RPMI7951 (cell line): ENCODE measurements around the gene CIDEB. TPM values are rescaled to one million over a fixed set of nuclear protein-coding genes. Genes with fewer than 3 reads are reported as not detected.
"Not testable (repeated sequence)": the region's sequence is repeated elsewhere in the genome, so short reads cannot be mapped to it uniquely, and the experiment has no call there.

Experiments used
- DNase-seq: peaks from one replicate; pipeline ENCODE4 v3.0.0-alpha.2; 2012; ENCODE audit warnings: low read depth
- total RNA-seq: library from RNA; depleted of rRNA; stranded (reverse); fragments of >200 nt; shearing (Covaris generic); gene quantifications from 2 replicates; pipeline ENCODE4 v1.2.3, GENCODE V29; 2014; rRNA removed

CIDEB gene
- total RNA-seq = not detected in 2 replicates

GRCh38 chr14:24307575-24308341 is at the start of gene CIDEB:
CIDEB (minus strand) TSS chr14:24307977; CDS start chr14:24307858, 119 bp downstream.
- DNase-seq = peak; percentile 53

GRCh38 chr14:24356208-24356607 is 48.4 kb upstream of the CIDEB start:
- DNase-seq = no peak

GRCh38 chr14:24355009-24355408 is 47.2 kb upstream of the CIDEB start:
- DNase-seq = no peak

DNA sequence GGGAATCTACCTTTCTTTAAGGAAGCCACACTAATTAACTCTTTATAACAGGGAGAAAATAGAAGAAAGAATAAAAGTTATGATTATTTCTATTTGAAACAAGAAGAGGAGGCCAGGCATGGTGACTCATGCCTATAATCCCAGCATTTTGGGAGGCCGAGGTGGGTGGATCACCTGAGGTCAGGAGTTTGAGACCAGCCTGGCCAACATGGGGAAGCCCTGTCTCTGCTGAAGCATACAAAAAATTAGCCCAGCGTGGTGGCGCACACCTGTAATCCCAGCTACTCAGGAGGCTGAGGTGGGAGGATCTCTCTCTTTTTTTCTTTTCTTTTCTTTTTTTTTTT is 46.7 kb upstream of the CIDEB start:
- DNase-seq = not testable (repeated sequence)

GRCh38 chr14:24353559-24354481 is 46.0 kb upstream of the CIDEB start:
- DNase-seq = no peak

DNA sequence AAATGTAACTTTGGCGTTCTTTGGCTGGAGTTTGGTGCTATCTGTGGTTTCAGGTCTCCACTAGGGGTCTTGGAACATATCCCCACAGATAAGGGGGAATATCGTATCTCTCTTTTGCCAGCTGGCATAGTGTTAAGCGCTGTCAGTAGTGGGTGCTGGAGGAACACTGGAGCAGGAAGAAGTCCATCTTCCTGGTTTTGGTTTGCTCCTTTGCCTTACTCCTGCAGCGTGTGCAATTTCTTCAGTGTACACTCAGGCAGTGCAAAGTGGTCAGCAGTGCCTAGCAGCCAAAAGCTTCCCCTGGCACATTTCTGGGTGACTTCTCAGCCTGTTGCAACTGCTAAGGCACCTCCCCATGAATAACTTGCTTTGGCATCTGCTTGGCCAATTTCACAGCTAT is 43.7 kb upstream of the CIDEB start:
- peak; percentile 36 for DNase-seq

GRCh38 chr14:24349742-24350141 is 42.0 kb upstream of the CIDEB start:
- no peak for DNase-seq

DNA sequence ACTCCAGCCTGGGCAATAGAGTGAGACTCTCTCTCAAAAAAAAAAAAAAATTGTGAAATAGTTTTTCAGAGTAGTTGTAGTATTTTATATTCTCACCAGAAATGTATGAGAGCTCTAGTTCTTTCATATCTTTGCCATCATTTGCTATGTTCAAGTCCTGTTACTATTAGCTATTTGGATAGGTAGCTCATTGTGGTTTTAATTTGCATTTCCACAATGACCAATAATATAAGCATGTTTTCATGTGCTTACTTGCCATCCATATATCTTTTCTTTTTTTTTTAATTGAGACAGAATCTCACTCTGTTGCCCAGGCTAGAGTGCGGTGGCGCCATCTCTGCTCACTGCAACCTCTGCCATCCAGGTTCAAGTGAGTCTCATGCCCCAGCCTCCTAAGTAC is 40.4 kb upstream of the CIDEB start:
- DNase-seq = no peak

DNA sequence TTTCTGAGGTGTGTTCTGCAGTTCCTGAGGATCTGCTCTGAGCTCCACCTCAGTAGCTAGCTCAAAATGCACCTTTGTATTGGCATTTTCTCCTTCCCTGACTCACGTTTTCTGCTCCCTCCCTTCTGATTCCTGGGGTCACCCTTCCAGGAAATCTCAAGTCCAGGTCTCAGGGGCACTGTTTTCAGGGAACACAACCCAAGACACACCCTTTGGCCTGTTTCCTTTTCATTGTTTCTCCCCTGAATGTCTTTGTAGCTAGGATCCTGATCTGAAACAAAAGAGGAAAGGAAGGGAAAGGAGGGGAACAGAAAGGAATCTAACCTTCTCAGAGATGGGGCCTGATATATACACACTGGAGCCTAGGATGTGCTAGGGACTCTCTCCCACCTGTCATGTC is 39.4 kb upstream of the CIDEB start:
- DNase-seq = no peak

DNA sequence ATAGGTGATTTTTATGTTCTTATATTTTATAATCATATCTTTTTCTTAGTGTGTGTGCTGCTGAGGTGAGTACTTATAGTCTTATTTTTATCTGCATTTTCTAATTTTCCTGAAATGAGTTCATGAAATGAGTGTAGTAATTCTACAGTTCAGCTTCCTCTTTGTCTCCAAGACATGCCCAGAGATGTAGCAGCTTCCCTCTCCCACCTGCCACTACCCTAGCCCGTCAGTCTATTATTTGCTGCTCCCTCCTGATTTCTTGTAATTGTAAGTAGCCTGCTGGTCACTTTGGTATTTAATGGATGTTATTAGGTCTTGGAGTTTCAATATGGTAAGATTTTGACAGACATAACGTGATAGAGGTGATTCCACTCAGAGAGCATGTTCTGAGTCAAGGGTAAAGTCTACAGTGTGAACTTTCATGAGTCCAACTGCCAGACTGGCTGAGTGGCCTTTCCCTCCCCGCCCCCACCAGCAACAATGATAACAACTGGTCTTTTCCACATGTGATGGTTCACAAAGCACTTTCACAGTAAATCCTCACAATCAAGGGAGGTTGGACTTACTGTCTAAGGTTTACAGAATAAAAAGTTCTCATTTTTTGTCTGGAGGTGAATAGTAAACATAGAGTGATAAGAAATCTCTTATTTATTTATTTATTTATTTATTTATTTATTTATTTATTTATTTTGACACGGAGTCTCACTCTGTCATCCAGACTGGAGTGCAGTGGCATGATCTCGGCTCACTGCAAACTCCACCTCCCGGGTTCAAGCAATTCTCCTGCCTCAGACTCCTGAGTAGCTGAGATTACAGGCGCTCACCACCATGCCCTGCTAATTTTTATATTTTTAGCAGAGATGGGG is 36.3 kb upstream of the CIDEB start:
- no peak for DNase-seq

- DNase-seq = no peak
Observed at GRCh38 chr14:24342889-24343288, 35.1 kb upstream of the CIDEB start.

DNA sequence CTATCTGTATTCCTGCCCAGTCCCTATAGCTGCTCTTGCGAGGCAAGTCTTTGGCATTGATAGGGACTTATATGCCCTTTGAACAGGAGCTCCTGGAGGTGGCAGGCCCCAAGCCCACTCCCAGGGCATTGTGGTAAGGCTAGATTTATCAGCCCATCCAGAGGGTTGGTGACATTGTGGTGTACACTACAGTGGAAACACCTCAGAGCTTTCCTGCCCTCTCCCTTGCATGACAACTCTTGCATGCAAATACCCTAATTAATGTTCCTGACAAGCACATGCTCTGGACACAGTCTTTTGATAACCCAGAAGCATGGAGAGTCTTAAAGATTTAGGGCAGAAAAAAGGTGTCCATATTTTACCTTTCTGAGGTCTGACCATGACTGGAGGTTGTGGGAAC is 32.8 kb upstream of the CIDEB start:
- DNase-seq = no peak

GRCh38 chr14:24339284-24340151 is 31.7 kb upstream of the CIDEB start, which contains the start of gene RIPK3:
RIPK3 (minus strand) TSS chr14:24339991; CDS start chr14:24339826, 165 bp downstream.
- no peak for DNase-seq

DNA sequence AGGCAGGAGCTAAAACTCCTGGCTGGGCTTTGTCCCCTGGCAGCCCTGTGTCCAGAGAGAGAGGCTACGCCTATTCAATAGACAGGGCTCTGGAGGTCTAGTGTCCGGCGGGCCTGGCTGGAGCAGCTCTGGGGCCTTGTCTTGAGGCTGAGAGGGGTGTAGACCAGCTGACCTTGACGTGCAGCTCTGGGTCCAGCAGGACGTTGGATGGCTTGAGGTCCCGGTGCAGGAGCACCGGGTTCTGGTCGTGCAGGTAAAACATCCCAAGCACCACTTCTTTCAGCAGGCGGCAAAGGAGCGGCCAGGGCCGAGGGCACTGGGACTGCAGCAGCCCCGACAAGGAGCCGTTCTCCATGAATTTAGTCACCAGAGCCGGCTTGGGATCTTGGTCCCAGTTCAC is 31.1 kb upstream of the CIDEB start:
- DNase-seq = no peak

- no peak for DNase-seq
Observed at GRCh38 chr14:24337824-24338175, 30.0 kb upstream of the CIDEB start.

DNA sequence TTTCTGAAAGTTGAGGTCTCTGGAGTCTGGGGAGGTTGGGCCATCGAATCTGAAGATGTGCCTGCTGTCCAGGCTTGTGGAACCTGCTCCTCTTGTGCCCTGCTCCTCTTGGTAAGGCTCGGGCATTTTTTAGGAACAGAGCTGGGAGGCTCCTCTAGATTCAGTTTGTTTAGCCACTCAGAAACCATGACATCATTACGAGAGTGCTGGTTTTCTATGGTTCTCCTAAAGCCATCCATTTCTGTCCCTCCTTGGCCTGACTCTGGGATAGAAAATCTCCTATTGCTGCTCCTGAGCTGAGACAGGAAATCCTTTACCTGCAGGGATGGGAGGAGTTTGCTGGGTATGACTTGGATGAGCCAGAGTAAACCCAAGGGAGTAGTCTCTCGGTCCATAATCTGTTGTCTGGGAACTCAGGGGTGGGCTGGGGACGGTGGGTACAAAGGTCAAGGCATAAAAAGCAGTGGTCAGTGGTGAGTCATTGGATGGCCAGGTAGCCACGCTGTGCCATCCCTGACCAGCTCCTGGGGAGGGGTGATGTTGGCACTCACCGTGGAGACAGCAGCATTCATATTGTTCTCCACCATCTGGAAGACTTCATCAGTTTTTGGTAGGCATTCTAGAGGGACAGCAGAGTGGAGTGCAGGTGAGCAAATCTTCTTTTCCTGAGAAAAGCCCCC is 29.5 kb upstream of the CIDEB start:
- DNase-seq = no peak

DNA sequence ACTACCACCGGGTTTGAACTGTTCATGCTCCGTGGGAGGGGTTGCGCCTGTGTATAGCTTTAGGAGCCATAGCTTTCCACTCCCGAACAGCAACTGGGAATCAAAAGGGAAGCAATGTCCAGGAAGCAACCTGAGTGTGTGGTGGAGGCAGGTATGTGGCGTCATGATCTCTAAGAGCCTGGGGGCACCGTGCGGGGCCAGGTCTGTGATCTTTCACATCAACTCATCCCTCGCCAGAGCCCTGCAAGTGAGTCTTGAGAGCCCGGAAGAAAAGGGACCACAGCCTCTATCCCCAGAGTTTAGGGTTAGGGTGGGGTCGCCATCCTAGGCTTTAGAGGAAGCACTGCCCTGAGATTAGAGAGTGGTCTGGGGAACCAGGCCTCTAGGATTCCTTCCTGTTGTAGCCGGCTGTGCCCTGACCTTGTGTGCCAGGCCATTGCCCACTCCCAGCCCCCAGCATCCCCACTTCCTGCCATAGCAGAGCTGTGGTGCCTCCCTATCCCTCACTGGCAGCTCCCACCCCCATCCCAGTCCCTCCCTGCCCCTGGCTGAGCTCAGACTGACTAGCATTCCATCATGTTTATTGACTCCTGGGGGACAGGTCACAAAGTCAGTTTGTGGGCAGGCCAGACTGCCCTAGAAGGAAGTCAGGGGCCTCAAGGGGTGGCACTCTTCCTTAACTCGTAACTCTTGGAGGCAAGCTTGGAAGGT is 27.8 kb upstream of the CIDEB start:
- no peak for DNase-seq

GRCh38 chr14:24334431-24335291 is 26.9 kb upstream of the CIDEB start, which contains the start of gene ADCY4:
ADCY4 (minus strand) TSS chr14:24335071; CDS start chr14:24334652, 419 bp downstream.
- DNase-seq = no peak
